WTC11 (cell line): ENCODE measurements around the gene PLAC8.

Source experiments
- ATF6 ChIP-seq: sonication (generic); formaldehyde crosslinking; IDR thresholded peaks from 2 replicates; pipeline ENCODE4 v1.8.1; 2023; ENCODE audit warnings: mild to moderate bottlenecking, missing genetic modification reagents
- CTCF ChIP-seq: fragments of 200-600 bp; IDR thresholded peaks from 2 replicates; pipeline ENCODE4 v1.8.0; 2022; ENCODE audit warnings: antibody characterized with exemption
- ETV6 ChIP-seq: sonication (generic); formaldehyde crosslinking; IDR thresholded peaks from 2 replicates; pipeline ENCODE4 v1.8.1; 2022; ENCODE audit warnings: mild to moderate bottlenecking, missing genetic modification reagents
- FOXJ3 ChIP-seq: sonication (generic); formaldehyde crosslinking; IDR thresholded peaks from 2 replicates; pipeline ENCODE4 v1.9.0; 2021; ENCODE audit warnings: missing genetic modification reagents, mild to moderate bottlenecking, borderline replicate concordance
- NR2C2 ChIP-seq: sonication (generic); formaldehyde crosslinking; IDR thresholded peaks from 2 replicates; pipeline ENCODE4 v1.8.0; 2022; ENCODE audit warnings: mild to moderate bottlenecking, missing genetic modification reagents
- SMAD4 ChIP-seq: sonication (generic); formaldehyde crosslinking; IDR thresholded peaks from 2 replicates; pipeline ENCODE4 v1.8.0; 2022; ENCODE audit warnings: mild to moderate bottlenecking, missing genetic modification reagents
- USF1 ChIP-seq: sonication (generic); formaldehyde crosslinking; IDR thresholded peaks from 2 replicates; pipeline ENCODE4 v1.8.0; 2022; ENCODE audit warnings: mild to moderate bottlenecking, missing genetic modification reagents
- USF2 ChIP-seq: sonication (generic); formaldehyde crosslinking; IDR thresholded peaks from 2 replicates; pipeline ENCODE4 v1.8.1; 2023; ENCODE audit warnings: mild to moderate bottlenecking, missing genetic modification reagents, moderate library complexity
- ZBTB21 ChIP-seq: sonication (generic); formaldehyde crosslinking; IDR thresholded peaks from 2 replicates; pipeline ENCODE4 v1.8.1; 2023; ENCODE audit warnings: mild to moderate bottlenecking, missing genetic modification reagents, borderline replicate concordance

- TF ChIP-seq ATF6 (CRISPR knock-in tag) (no peak), FOXJ3 (CRISPR knock-in tag) (no peak), CTCF (no peak), ZBTB21 (CRISPR knock-in tag) (no peak), USF1 (CRISPR knock-in tag) (no peak), NR2C2 (CRISPR knock-in tag) (no peak), SMAD4 (CRISPR knock-in tag) (no peak), ETV6 (CRISPR knock-in tag) (no peak), USF2 (CRISPR knock-in tag) (no peak)
Measured at GRCh38 chr4:83150653-83151330, 36.3 kb upstream of the PLAC8 start.
